GM10266 (cell line): ENCODE measurements around the gene RAB3C.

Experiments used
- DNase-seq: peaks from one replicate; pipeline ENCODE4 v3.0.0; 2012; ENCODE audit errors: extremely low spot score
- TF ChIP-seq, protein P1 (sequence below): IDR thresholded peaks from 2 replicates; pipeline ENCODE4 v1.5.1; 2012; ENCODE audit warnings: mild to moderate bottlenecking, low read depth; ENCODE audit not compliant: control insufficient read depth, insufficient read depth; ENCODE audit errors: missing control alignments

The RAB3C gene

DNA sequence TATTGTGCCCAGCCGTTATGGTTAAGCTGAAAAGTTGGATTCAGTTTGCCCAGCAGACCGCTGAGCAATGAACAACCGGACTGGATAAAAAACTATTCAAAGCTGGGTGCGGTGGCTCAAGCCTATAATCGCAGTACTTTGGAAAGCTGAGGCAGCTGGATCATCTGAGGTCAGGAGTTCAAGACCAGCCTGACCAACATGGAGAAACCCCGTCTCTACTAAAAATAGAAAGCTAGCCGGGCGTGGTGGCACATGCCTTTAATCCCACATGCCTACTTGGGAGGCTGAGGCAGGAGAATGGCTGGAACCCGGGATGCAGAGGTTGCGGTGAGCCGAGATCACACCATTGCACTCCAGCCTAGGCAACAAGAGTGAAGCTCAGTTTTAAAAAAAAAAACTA lies 318.4 kb downstream of the RAB3C start:
- no peak for DNase-seq
- TF ChIP-seq, protein P1, sequence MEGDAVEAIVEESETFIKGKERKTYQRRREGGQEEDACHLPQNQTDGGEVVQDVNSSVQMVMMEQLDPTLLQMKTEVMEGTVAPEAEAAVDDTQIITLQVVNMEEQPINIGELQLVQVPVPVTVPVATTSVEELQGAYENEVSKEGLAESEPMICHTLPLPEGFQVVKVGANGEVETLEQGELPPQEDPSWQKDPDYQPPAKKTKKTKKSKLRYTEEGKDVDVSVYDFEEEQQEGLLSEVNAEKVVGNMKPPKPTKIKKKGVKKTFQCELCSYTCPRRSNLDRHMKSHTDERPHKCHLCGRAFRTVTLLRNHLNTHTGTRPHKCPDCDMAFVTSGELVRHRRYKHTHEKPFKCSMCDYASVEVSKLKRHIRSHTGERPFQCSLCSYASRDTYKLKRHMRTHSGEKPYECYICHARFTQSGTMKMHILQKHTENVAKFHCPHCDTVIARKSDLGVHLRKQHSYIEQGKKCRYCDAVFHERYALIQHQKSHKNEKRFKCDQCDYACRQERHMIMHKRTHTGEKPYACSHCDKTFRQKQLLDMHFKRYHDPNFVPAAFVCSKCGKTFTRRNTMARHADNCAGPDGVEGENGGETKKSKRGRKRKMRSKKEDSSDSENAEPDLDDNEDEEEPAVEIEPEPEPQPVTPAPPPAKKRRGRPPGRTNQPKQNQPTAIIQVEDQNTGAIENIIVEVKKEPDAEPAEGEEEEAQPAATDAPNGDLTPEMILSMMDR: no peak

DNA sequence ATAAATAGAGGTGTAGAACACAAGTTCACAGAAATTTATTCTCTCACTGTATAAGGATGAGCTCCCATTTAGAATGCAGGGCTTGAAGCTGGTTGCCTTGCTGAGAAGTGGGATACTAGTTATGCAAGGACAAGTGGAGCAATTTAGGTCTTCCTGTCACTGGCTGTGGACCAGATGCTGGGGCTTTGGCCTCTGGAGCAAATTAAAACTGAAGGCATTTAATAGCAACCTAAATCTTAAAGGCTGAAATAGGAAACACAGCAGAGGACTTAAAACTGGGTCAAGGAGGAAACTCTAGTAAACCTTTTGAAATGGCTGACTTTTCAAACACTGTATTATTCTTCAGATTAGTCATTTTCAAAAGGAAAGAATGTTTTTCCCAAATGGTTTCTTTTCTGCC lies 319.4 kb downstream of the RAB3C start:
- TF ChIP-seq, protein P1: no peak
- no peak for DNase-seq

DNA sequence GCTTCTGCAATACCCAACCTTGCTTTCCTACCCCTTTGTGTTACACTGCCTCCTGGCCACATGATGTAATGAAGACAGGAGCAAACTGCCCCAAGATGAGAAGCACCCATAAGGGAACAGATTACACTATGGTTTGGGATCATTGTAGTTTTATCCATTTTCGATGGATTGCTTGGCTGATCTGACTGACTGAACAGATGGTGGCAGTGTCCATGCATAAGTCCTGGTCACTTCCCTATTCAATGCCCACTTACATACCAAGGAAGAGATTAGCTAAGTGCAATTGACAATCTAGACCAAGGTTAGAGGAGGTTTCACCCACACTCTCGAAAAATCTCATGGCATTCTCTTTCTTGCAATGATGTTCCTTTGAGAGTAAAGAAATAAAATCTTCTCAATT lies 319.9 kb downstream of the RAB3C start:
- TF ChIP-seq, protein P1: no peak
- no peak for DNase-seq

- no peak for DNase-seq
- TF ChIP-seq, protein P1: no peak
These were observed 321.9 kb downstream of the RAB3C start for GRCh38 chr5:58904737-58905136.

GRCh38 chr5:58905944-58906343 lies 323.1 kb downstream of the RAB3C start:
- TF ChIP-seq, protein P1: no peak
- no peak for DNase-seq
